BJ (cell line): ENCODE measurements around the gene CACNA1C. TPM values are rescaled to one million over a fixed set of nuclear protein-coding genes. Genes with fewer than 3 reads are reported as not detected.

Source experiments
- CTCF ChIA-PET: fragments of 350-600 bp; formaldehyde crosslinking; extraction: SDS; loops from one replicate; lab custom pipeline; 2021; ENCODE audit warnings: antibody characterized with exemption, inconsistent platforms; lab: Yijun Ruan, JAX
- POLR2A ChIA-PET: fragments of 300-600 bp; sonication (Branson Sonifier 250); formaldehyde crosslinking; extraction: SDS; loops from one replicate; lab custom pipeline; 2021; ENCODE audit warnings: antibody characterized with exemption; lab: Charles Lee
- DNase-seq: peaks from one replicate; pipeline ENCODE4 v3.0.0-alpha.2; 2011; ENCODE audit warnings: low read depth
- H3K27me3 ChIP-seq: 2 replicates; pipeline ENCODE4 v1.6.0; 2011; ENCODE audit warnings: low read length; ENCODE audit not compliant: control insufficient read depth, insufficient read depth
- H3K36me3 ChIP-seq: 2 replicates; pipeline ENCODE4 v1.5.1; 2011; ENCODE audit warnings: low read length; ENCODE audit not compliant: control insufficient read depth, insufficient read depth
- H3K4me3 ChIP-seq: 2 replicates; pipeline ENCODE4 v1.5.1; 2011; ENCODE audit warnings: low read depth, mild to moderate bottlenecking, control low read depth, low read length
- CTCF ChIP-seq: IDR thresholded peaks from 2 replicates; pipeline ENCODE4 v1.5.1; 2011; ENCODE audit warnings: low read depth, mild to moderate bottlenecking, control low read depth, inconsistent platforms, low read length, moderate library complexity; ENCODE audit not compliant: insufficient read depth
- polyA plus RNA-seq: library from polyadenylated mRNA; depleted of rRNA; stranded (reverse); fragments of >200 nt; gene quantifications from 2 replicates; pipeline ENCODE4 v1.2.3, GENCODE V29; 2011

CACNA1C gene
- polyA plus RNA-seq, 1 experiment = 14.7 TPM

- no peaks in the 10 kb centered on the region for H3K27me3 ChIP-seq
- POLR2A ChIA-PET = no interaction called here
Measured at GRCh38 chr12:2309647-2310046, 256.9 kb downstream of the CACNA1C start.

DNA sequence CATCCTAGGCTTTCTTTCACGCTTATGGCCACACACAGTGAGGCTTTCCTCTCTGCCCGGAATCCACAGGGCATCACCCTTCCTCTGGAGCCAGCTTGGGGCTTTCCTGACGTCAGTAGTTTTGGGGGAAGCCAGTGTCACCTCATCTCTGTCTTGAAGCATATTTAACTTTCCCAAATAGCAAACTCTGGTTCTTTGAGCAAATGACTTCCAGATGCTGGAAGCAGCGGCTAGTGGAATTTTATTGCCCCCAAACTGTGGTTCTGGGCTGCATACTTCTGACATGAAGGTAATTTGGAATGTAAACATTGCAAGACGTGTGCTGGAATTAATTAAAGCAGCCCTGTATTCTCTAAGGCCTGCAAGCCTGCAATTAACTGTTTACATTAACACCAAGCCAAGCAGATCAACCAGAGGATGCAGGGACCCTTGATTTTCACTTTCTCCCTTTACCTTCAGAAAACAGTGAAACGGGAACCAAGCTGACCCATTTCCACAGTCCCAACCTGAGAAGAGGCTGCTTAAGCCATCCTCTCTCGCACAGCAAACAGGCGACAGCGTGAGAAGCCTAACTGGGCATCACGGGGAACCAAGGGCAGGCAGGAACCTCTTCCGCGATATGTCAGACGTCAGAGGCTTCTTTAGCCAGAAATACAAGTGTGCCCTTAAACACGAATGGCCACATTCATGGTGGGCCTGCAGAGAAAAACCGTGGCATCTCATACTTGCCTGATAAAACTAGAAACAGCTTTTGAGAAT is 258.4 kb downstream of the CACNA1C start:
- Histone ChIP-seq H3K27me3 (no peaks in the 10 kb centered on the region), H3K36me3 (no peaks in the 10 kb centered on the region; the same call in 1 of the 2 replicates), H3K4me3 (no peak overlapping the region)
- DNase-seq = peak; percentile 91
- TF ChIP-seq CTCF = no peak
- POLR2A ChIA-PET = no interaction called here
- CTCF ChIA-PET = interaction anchor here (1.0 to 1.2 kb wide), 2 partner anchors 10 to 21 kb away, joined by 3 to 5 read pairs; no protein-coding TSS in a partner anchor

More at GRCh38 chr12:2309647-2310046, 256.9 kb downstream of the CACNA1C start:
- TF ChIP-seq CTCF = no peak
- CTCF ChIA-PET = interaction anchor here (0.9 to 1.2 kb wide), 2 partner anchors 27 to 273 kb away, joined by 3 to 6 read pairs; no protein-coding TSS in a partner anchor
- no peak overlapping the region for H3K4me3 ChIP-seq
- no peak for DNase-seq
- H3K36me3 ChIP-seq = no peaks in the 10 kb centered on the region; the same call in 1 of the 2 replicates

DNA sequence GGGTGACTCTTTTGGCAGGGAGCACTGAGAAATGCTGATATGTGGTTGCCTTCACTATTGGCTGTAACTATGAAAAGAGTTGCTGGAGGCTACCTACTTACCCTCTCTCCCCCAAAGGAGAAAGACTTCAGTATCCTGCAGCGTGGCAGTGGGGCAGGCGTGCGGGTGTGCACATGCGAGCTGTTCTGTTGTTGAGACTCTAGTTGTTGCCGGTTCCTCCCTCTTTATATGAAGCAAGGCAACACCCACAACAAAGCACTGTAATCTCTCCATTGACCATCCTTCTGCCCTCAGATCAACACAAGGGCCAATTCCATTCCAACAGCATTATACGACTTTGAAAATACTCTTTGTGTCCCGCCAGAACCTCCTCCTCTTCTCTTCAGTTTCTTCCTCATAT is 259.4 kb downstream of the CACNA1C start:
- ChIA-PET CTCF (interaction anchor here (1.2 kb wide), 1 partner anchor 22 kb away, joined by 3 read pairs; no protein-coding TSS in a partner anchor), POLR2A (no interaction called here)
- DNase-seq = no peak
- Histone ChIP-seq H3K36me3 (no peaks in the 10 kb centered on the region; the same call in 1 of the 2 replicates), H3K4me3 (no peak overlapping the region), H3K27me3 (no peaks in the 10 kb centered on the region)
- no peak for TF ChIP-seq CTCF

DNA sequence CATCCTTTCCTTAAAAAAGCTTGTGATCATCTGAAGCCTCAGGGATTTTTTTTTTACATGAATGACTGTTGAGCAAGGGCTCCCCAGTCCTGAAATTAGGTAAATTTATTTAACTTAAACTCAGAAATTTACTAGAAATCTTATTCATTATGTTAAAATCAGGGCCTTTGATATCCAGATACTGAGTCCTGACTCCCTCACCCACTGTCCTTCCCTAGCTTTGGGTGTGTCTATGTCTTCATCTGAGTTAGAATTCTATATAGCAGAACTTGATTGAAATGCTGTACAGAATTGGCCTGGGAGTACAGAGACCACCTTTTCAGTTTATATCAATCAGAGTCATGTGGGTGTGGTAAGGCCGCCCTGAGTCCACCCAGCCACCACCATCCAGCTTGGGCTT is 260.0 kb downstream of the CACNA1C start:
- Histone ChIP-seq H3K36me3 (no peaks in the 10 kb centered on the region; the same call in 1 of the 2 replicates), H3K27me3 (no peaks in the 10 kb centered on the region), H3K4me3 (no peak overlapping the region)
- ChIA-PET CTCF (interaction anchor here (1.1 kb wide), 1 partner anchor 10 kb away, joined by 4 read pairs; no protein-coding TSS in a partner anchor), POLR2A (no interaction called here)
- TF ChIP-seq CTCF = no peak
- no peak for DNase-seq

DNA sequence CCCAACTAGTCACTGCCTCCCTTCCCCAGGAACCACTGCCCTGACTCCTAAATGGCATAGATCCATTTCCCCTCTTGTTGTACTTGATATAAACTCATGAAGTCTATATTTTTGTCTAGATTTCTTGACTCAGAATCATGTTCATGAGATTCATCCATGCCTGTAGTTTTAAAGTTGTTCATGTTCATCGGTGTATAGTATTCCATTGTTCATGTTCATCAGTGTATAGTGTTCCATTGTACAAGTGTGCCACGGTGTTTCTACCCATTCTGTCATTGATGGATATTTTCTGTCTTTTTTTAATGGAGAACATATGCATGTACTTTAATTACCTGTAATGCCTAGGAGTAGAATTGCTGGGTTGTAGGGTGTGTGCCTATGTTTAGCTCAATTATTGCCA is 261.7 kb downstream of the CACNA1C start:
- CTCF ChIA-PET = no interaction called here
- POLR2A ChIA-PET = no interaction called here
- H3K4me3 ChIP-seq = no peak overlapping the region
- H3K27me3 ChIP-seq = no peaks in the 10 kb centered on the region
- TF ChIP-seq CTCF = no peak
- H3K36me3 ChIP-seq = no peaks in the 10 kb centered on the region; the same call in 1 of the 2 replicates
- DNase-seq = no peak
